MM.1S (cell line): ENCODE measurements around the gene PDZRN4.

Experiments
- CTCF ChIP-seq: fragments of 300-600 bp; sonication (generic); IDR thresholded peaks from 2 replicates; pipeline ENCODE4 v1.5.1; 2016; ENCODE audit warnings: antibody characterized with exemption, low read length, mixed read lengths
- EZH2 ChIP-seq: fragments of 300-600 bp; sonication (generic); optimal IDR thresholded peaks from 2 replicates; pipeline ENCODE3; 2017; ENCODE audit warnings: low read depth, mild to moderate bottlenecking, antibody characterized with exemption, low read length, mixed read lengths
- EZH2phosphoT487 ChIP-seq: fragments of 300-600 bp; sonication (generic); IDR thresholded peaks from 2 replicates; pipeline ENCODE4 v1.6.1; 2018; ENCODE audit warnings: antibody characterized with exemption, low read length

- TF ChIP-seq EZH2 (no peak), CTCF (no peak), EZH2phosphoT487 (no peak)
Measured at GRCh38 chr12:41230756-41231155, 42.6 kb downstream of the PDZRN4 start.
